ELR (cell line): Measurements from ENCODE around the gene ATP6V1B1.

Experiments
- DNase-seq: peaks from one replicate; pipeline ENCODE4 v3.0.0-alpha.2; 2015; ENCODE audit warnings: low read depth

ATP6V1B1 gene

DNA sequence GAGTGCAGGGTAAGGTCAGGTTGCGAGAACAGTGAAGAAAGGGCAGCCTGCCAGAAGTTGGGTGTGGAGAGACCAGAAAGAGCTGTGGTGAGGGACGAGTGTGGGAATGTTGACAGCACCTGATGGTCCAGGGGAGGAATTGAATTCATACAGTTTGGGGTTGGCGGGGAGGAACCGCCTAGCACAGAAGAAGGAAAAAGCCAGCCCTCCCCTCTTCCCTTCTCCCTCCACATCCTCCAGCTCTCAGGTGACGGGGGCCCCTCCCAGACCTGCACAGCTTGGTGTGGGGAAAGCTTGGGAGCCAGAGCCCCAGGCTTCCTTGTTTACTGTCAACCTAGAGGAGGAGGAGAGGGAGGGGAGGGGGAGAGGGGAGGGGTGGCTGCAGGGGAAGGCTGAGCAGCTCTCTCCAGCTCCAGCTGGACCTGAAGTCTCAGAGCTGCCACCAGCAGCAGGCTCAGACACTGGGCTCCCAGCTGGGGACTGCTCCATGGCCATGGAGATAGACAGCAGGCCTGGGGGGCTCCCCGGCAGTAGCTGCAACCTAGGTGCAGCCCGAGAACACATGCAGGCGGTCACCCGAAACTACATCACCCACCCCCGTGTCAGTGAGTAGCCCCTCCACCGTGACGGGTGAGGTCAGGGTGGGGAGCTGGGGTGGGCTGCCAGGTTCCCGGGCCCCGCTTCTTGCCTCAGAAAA is at the start of gene ATP6V1B1:
Gene ATP6V1B1 (plus strand): TSS at position 433 of the 697 bp plus-strand sequence. CDS start 55 bp downstream, at position 488.
- DNase-seq = no peak

GRCh38 chr2:70886541-70886987 is 49.1 kb upstream of the ATP6V1B1 start:
- DNase-seq = no peak

GRCh38 chr2:70887208-70887549 is 48.5 kb upstream of the ATP6V1B1 start:
- DNase-seq = no peak

DNA sequence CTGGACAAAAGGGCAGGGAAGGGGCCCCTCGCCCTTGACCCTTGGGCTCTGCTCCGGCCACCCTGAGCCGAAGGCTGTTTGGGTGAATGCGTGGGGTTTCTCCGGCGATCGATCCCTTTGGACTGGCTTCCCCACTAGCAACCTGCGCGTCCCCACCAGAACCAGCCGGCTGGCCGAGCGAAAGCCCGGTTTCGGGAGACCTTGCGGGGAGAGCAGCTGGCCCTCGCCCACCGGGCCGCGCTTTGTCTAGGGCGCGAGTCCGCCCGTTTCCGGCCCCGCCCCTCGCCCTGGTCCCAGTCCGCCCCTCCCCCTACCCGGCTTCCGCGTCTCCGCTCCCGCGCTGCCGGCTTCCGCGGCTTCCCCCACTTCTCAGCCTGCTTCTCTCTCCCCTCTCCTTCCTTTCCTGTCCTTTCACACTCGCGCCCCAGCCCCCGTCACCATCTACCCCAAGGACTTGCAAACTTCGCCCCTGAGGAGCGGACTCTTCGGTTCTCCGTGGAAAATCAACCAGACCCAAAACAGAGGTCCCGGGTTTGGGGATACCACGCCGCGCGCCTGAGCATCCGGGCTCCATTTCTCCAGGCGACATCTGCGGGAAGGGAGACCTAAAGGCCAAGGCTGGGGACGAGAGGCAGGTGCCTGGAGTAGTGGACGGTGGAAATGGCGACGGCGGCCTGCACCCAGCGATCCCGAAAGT is 48.0 kb upstream of the ATP6V1B1 start:
- DNase-seq = no peak

DNA sequence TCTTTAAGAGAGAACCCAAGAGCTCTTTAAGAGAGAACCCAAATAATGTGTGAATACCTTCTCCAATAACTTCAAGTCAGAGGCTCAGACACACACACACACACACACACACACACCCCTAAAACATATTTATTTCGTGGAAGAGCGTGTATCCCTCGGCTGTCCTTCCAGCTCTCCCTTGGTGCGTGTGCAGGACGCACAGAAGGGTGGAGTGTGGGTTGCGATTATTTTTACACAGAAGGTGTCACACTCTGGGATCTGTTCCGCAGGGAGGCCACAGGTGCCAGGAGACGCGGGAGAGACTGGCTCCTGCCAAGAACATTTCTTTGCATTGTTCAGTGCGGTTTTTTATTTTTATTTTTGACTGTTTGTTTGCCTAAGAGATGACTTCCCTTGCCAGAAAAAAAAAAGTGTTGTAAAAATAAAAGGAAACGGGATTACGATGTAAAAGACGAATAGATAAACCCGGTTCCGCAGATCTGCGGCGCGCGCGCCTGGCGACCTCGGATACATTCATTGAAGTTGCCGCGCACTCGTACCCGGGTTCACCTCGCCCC is 47.3 kb upstream of the ATP6V1B1 start:
- DNase-seq = no peak

GRCh38 chr2:70888923-70889715 is 46.6 kb upstream of the ATP6V1B1 start:
- no peak for DNase-seq

DNA sequence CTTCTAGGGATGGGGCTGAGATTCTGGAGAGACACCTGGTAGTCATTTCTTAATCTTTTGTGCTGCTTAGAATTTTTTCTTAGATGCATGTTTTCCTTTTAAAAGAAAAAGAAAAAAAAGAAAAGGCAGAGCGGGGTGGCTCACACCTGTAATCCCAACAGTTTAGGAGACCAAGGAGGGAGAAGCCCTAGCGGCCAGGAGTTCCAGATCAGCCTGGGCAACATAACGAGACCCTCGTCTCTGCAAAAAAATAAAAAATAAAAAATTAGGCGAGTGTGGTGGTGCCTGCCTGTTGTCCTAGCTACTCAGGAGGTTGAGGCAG is 46.0 kb upstream of the ATP6V1B1 start:
- DNase-seq = no peak

- no peak for DNase-seq
Measured at GRCh38 chr2:70890469-70891065, 45.1 kb upstream of the ATP6V1B1 start.

DNA sequence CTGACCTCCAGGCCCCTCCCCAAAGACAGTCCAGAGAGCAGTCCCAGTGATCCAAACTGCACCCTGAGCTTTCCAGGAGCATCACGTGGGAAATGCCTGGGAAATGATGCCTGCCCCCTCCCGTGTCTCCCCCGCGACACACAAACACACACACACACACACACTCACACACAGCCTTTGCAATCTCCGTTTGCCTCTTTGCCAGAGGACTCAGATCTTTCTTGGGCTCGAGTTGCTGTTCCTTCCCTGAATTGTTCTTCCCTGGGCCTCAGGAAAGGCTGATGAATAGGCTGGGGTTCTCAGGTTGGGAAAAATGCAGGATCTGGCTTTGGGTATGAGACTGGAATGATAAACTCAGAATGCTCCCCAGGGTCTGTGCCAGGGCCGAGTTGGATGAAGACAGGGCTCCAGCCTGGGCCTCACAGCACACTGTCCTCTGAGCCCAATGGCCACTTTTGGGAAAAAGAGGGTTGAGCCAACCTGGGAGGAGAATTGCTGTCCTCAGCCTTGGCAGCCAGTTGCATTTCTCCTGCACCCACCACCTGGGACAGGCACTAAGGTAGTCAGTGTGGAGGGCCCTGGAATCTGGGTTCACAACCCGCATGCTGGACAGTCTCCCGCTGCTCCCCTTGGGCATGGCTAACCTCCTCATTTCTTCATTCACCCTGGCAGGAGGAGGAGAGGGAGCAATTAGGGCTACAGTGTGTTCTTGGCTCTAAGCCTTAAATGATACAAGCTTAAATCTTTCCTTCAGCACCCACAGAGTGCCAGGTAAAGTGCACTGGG is 43.9 kb upstream of the ATP6V1B1 start:
- no peak for DNase-seq

DNA sequence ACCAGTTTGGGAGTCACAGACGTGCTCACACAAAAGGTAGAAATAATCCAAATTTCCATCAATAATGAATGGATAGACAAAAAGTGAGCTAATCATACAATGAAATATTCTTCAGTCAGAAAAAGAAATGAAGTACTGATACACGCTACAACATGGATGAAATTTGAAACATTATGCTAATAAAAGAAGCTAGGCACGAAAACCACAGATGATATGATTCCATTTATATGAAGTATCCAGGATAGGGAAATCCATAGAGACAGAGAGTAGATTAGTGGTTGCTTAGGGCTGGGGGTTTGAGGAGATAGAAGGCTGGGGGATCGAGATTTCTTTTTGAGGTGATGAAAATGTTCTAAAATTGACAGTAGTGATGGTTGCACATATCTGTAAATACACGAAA is 43.0 kb upstream of the ATP6V1B1 start:
- no peak for DNase-seq

- no peak for DNase-seq
Measured at GRCh38 chr2:70893186-70893585, 42.5 kb upstream of the ATP6V1B1 start.

GRCh38 chr2:70894765-70895164 is 40.9 kb upstream of the ATP6V1B1 start:
- DNase-seq = no peak

DNA sequence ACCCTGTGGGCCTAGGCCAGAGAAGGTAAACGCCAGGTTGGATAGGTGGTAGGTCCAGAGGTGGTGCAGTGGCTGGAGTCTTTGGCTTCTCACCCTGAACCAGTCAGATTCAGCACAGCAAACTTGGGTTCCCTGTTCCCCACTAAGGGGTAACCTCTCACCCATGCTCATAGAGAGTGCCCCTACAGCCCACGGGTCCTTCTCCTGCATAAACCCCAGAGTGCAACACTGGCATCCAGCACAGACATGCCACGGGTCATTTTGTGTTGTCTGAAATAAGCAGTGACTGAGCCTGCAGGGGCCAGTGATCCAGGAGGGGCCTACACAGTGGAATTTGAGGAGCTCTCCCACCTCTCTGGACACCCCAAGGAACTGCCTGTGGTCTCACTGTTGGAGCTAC is 40.5 kb upstream of the ATP6V1B1 start:
- no peak for DNase-seq

DNA sequence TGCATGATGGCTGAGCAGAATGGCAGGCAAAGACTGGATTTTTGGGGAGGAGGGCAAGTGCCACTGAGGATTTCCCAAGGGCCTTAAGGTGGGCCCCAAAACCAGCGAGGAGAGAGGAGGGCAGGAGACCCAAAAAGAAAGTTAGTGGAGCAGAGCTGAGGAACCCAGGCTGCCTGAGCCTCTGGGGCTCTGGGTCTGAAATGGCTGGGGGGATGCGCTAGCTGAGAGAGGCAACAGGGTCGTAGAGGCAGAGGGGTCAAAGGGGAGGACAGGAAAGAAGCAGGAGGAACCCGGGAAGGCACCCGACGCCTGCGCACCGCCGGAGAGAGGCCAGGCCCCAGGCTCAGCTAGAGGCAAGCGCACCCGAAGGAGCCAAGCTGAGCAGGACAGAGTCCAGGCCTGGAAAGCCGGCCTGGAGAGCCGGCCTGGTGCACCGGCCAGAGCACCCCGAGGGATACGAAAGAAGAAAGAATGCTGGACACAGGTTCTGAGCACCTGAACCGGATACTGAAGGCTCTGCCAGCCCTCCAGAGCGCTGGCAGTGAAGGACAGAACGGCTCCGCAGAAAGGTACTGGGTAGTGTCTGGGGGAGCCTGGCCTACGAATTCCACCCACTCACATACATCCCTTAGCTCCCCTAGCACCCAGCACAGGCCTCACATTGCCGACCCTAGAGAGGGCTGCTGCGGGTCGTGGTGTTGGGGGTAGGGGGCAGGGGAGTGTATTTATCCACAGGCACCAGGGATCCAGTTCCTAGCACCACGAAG is 39.5 kb upstream of the ATP6V1B1 start:
- DNase-seq = no peak

DNA sequence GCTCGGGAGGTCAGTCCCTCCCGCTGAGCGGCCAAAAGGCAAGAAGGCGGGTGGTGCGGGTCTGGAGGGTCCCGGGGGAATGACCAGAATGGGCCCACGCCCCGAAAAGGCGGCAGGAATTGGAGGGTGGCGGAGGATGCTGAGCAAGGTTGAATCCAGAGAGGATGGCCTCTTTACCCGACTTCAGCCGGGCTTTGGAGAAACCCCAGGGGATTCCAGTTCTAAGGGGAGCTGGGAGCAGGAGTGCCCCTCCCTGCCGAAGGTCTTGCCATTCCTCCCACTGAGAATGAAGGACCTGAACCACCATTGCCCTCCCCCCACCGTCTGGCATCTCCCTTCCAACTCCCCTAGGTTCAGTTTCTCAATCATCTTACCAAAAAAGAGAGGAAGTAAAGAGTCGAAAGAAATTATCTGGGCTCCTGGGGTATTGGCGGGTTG is 38.9 kb upstream of the ATP6V1B1 start:
- DNase-seq = no peak

GRCh38 chr2:70897203-70897976 is 38.3 kb upstream of the ATP6V1B1 start:
- no peak for DNase-seq

GRCh38 chr2:70897977-70898226 is 37.8 kb upstream of the ATP6V1B1 start:
- DNase-seq = no peak

GRCh38 chr2:70898363-70899240 is 37.1 kb upstream of the ATP6V1B1 start:
- DNase-seq = no peak
